Epithelial cell of umbilical artery (primary cell): Measurements from ENCODE around the gene PHOX2A. TPM values are rescaled to one million over a fixed set of nuclear protein-coding genes. Genes with fewer than 3 reads are reported as not detected.

Experiments
- total RNA-seq: library from RNA; depleted of rRNA; stranded (reverse); fragments of >200 nt; gene quantifications from 2 replicates; pipeline ENCODE4 v1.2.3, GENCODE V29; 2014

Gene PHOX2A
- not detected in 2 replicates for total RNA-seq

GRCh38 chr11:72244060-72244360, at the start of gene PHOX2A:
Gene PHOX2A, minus strand, starts transcription at chr11:72244176. Its CDS starts 172 bp downstream, at chr11:72244004.

GRCh38 chr11:72224564-72225410, 19.2 kb downstream of the PHOX2A start, which contains the start of gene INPPL1:
Gene INPPL1, plus strand, starts transcription at chr11:72224767. Its CDS starts 218 bp downstream, at chr11:72224985.

GRCh38 chr11:72216638-72217037, 27.3 kb downstream of the PHOX2A start, which contains the start of gene FOLR2:
Gene FOLR2, plus strand, starts transcription at chr11:72216794. Its CDS starts 1,791 bp downstream, at chr11:72218585.

DNA sequence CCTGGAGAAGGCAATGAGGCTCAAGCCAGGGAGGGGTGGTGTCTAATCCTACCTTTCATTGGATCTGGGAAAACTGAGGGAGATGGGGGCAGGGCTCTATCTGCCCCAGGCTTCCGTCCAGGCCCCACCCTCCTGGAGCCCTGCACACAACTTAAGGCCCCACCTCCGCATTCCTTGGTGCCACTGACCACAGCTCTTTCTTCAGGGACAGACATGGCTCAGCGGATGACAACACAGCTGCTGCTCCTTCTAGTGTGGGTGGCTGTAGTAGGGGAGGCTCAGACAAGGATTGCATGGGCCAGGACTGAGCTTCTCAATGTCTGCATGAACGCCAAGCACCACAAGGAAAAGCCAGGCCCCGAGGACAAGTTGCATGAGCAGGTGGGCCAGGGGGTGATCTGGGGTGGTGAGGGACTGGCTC, 52.0 kb downstream of the PHOX2A start, which contains the start of gene FOLR1:
Gene FOLR1, plus strand, starts transcription at position 180 of the 421 bp plus-strand sequence. Its CDS starts 34 bp downstream, at position 214.

Other genes starting within 250 kb of the PHOX2A start
- gene IL18BP, start 245.3 kb downstream of the PHOX2A start, total RNA-seq, result 7.0 and 9.1 TPM in 2 replicates
- 114 and 117 TPM in 2 replicates for gene NUMA1, start 163.6 kb downstream of the PHOX2A start, total RNA-seq
- 3.2 and 4.2 TPM in 2 replicates for gene LRRC51, start 163.3 kb downstream of the PHOX2A start, total RNA-seq
- gene LAMTOR1, start 140.9 kb downstream of the PHOX2A start, total RNA-seq, result 92.9 and 119 TPM in 2 replicates
- gene TOMT, start 138.3 kb downstream of the PHOX2A start, total RNA-seq, result not detected in 2 replicates
- 22.8 and 26.6 TPM in 2 replicates for gene ANAPC15, start 131.5 kb downstream of the PHOX2A start, total RNA-seq
- gene FOLR3, start 108.5 kb downstream of the PHOX2A start, total RNA-seq, result not detected in 2 replicates
- gene FOLR1, start 52.0 kb downstream of the PHOX2A start, total RNA-seq, result not detected in 2 replicates
- not detected in 2 replicates for gene FOLR2, start 27.4 kb downstream of the PHOX2A start, total RNA-seq
- 34.0 and 40.0 TPM in 2 replicates for gene INPPL1, start 19.4 kb downstream of the PHOX2A start, total RNA-seq
- 48.4 and 57.6 TPM in 2 replicates for gene CLPB, start 190.4 kb upstream of the PHOX2A start, total RNA-seq